Measurements from ENCODE around the gene CEP295NL. TPM values are rescaled to one million over a fixed set of nuclear protein-coding genes. Genes with fewer than 3 reads are reported as not detected.
A peak's percentile ranks its signal among the peaks of the same experiment; 100 is the strongest.
"Not testable (repeated sequence)": the region's sequence is repeated elsewhere in the genome, so short reads cannot be mapped to it uniquely, and the experiment has no call there.

Gene CEP295NL
- polyA plus RNA-seq, 3 donors, result 0.38 to 0.81 TPM; not detected in 1

GRCh38 chr17:78904371-78904770 lies 1.4 kb upstream of the CEP295NL start:
- Mint-ChIP-seq H3K9me3 (no peaks in the 10 kb centered on the region), H3K36me3 (peaks cover 53 to 79% of the 10 kb centered on the region in 2 donors), H3K4me1 (peaks cover 23% of the 10 kb centered on the region), H3K27ac (peak overlapping the region in 5 of 7 donors; percentile 10 to 74 (median 70)), H3K4me3 (no peak overlapping the region), H3K27me3 (ENCODE audit: low read depth in 3 of 3) (peaks cover 0 to 2% (median 0%) of the 10 kb centered on the region in 3 donors)
- 98% methylated on average over 5 of the region's 9 CpGs for WGBS (ENCODE audit: insufficient coverage)
- DNase-seq, result no peak
- no peak overlapping the region for H2AFZ ChIP-seq (ENCODE audit: insufficient read depth, low read depth, low read length, poor library complexity, severe bottlenecking)
- H3K4me3 ChIP-seq (replicated peaks in 1 of 3; ENCODE audit: low read depth in 2 of 3, low read length in 3 of 3), result no peak overlapping the region
- no peak overlapping the region for H3K9ac ChIP-seq (ENCODE audit: insufficient read depth, low read length, poor library complexity, severe bottlenecking)
- peaks cover 0 to 8% of the 10 kb centered on the region in 2 donors for H3K4me1 ChIP-seq (ENCODE audit: control insufficient read depth in 1 of 2, insufficient read depth in 2 of 2, low read length in 2 of 2)
- peaks cover 100% of the 10 kb centered on the region for H3K79me2 ChIP-seq (ENCODE audit: insufficient read depth, low read length)
- H3K27me3 ChIP-seq (ENCODE audit: control insufficient read depth in 2 of 2, insufficient read depth in 2 of 2, low read length in 2 of 2), result no peaks in the 10 kb centered on the region
- intact Hi-C loops (cut with micrococcal nuclease), result no loop called here
- H3K9me3 ChIP-seq (replicated peaks in 1 of 2; ENCODE audit: control insufficient read depth in 1 of 2, insufficient read depth in 1 of 2, low read length in 2 of 2), result no peaks in the 10 kb centered on the region
- no peak overlapping the region for H3K4me2 ChIP-seq (replicated peaks; ENCODE audit: extremely low read depth, low read length, poor library complexity, severe bottlenecking)
- peaks cover 100% of the 10 kb centered on the region for H4K20me1 ChIP-seq (ENCODE audit: insufficient read depth, low read length)
- H3K27ac ChIP-seq (ENCODE audit: low read depth in 1 of 2, low read length in 2 of 2), result peak overlapping the region in 1 of 2 donors; percentile 67
- peaks cover 47 to 85% of the 10 kb centered on the region in 2 donors for H3K36me3 ChIP-seq (replicated peaks in 1 of 2; ENCODE audit: control insufficient read depth in 1 of 2, insufficient read depth in 2 of 2, low read length in 2 of 2)
- no peak for TF ChIP-seq CTCF (IDR thresholded peaks at IDR 0.05)

GRCh38 chr17:78902231-78902630 lies 770 bp downstream of the CEP295NL start:
- WGBS (ENCODE audit: insufficient coverage), result 89% methylated on average over 6 of the region's 8 CpGs
- H3K4me3 Mint-ChIP-seq; H3K4me3 ChIP-seq (replicated peaks in 1 of 3; ENCODE audit: low read depth in 2 of 3, low read length in 3 of 3); H3K9me3 ChIP-seq (replicated peaks in 1 of 2; ENCODE audit: control insufficient read depth in 1 of 2, insufficient read depth in 1 of 2, low read length in 2 of 2); H2AFZ ChIP-seq (ENCODE audit: insufficient read depth, low read depth, low read length, poor library complexity, severe bottlenecking); DNase-seq; H3K27me3 Mint-ChIP-seq (ENCODE audit: low read depth in 3 of 3); H3K4me1 ChIP-seq (ENCODE audit: control insufficient read depth in 1 of 2, insufficient read depth in 2 of 2, low read length in 2 of 2); H3K27me3 ChIP-seq (ENCODE audit: control insufficient read depth in 2 of 2, insufficient read depth in 2 of 2, low read length in 2 of 2); H3K9me3 Mint-ChIP-seq; H3K9ac ChIP-seq (ENCODE audit: insufficient read depth, low read length, poor library complexity, severe bottlenecking); H3K4me2 ChIP-seq (replicated peaks; ENCODE audit: extremely low read depth, low read length, poor library complexity, severe bottlenecking); intact Hi-C loops (cut with micrococcal nuclease): not testable (repeated sequence)
- H3K4me1 Mint-ChIP-seq, result peaks cover 24% of the 10 kb centered on the region
- Histone ChIP-seq H3K27ac (ENCODE audit: low read depth in 1 of 2, low read length in 2 of 2) (peak overlapping the region in 1 of 2 donors; percentile 67), H3K79me2 (ENCODE audit: insufficient read depth, low read length) (peaks cover 100% of the 10 kb centered on the region), H3K36me3 (replicated peaks in 1 of 2; ENCODE audit: control insufficient read depth in 1 of 2, insufficient read depth in 2 of 2, low read length in 2 of 2) (peaks cover 58 to 83% of the 10 kb centered on the region in 2 donors), H4K20me1 (ENCODE audit: insufficient read depth, low read length) (peaks cover 100% of the 10 kb centered on the region)
- H3K27ac Mint-ChIP-seq, result peak overlapping the region in 6 of 7 donors; percentile 8 to 79 (median 68)
- peaks cover 54 to 82% of the 10 kb centered on the region in 2 donors for H3K36me3 Mint-ChIP-seq

All from CD14-positive monocyte (primary cell).